GM18526 (cell line): ENCODE measurements around the gene FGD1.

ENCODE experiments used
- POLR2A ChIP-seq: IDR thresholded peaks from 3 replicates; pipeline ENCODE4 v1.6.1; 2011; ENCODE audit not compliant: insufficient read length; ENCODE audit errors: extremely low read depth

Gene FGD1

DNA sequence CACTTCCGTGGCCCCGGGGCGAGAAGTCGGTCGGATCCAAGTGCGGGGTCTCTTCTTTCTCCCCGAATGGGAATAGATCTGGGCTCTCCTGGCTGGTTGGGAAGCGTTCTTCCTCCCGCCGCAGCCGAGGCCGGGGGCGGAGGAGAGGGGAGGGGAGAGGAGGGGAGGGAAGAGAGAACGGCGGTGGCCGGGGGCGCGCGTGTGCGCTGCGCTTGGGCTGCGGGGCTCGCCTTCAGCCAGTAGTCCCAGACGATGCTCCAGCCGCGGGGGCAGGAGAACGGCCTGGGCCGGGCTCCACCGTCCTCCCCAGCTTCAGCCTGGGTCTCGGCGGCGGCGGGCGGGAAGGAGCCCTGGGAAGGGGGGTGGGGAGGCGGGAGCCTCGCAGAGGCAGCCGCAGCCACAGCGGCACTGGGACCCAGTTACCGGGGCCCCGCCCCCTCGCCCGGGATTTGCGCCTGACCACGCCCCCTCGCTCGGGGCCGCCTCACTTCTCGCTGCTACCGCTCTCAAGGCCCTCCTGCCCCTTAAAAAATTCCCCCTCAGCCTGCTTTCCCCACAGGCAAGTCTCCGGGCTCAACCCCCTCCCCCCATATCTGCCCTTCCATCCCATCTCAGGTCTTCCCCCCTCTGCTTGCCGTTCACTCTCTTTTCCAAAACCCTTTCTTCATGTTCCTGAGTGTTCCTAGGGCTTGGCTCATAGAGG, at the start of gene FGD1:
Gene FGD1, minus strand, starts transcription at position 421 of the 703 bp plus-strand sequence. CDS start 802 bp downstream, outside the sequence.
- TF ChIP-seq POLR2A = no peak

DNA sequence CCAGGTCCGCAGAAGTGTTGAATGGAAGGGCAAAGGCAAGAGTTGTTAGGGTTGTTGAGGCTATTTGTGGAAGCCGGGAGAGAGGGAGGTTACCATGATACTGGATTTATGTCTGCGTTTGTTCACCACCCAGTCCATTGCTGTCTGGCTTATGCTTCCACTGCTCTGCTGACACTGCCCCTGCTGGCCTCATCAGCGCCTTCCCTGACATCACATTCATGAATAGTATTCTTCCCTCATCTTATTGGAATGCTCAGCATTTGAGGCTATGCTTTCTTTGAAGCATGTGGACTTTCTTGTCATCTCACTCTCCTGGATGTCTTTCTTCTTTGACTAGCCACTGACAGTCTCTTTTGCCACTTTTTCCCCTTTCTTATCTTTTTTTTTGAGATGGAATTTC, 44.3 kb upstream of the FGD1 start:
- no peak for TF ChIP-seq POLR2A

DNA sequence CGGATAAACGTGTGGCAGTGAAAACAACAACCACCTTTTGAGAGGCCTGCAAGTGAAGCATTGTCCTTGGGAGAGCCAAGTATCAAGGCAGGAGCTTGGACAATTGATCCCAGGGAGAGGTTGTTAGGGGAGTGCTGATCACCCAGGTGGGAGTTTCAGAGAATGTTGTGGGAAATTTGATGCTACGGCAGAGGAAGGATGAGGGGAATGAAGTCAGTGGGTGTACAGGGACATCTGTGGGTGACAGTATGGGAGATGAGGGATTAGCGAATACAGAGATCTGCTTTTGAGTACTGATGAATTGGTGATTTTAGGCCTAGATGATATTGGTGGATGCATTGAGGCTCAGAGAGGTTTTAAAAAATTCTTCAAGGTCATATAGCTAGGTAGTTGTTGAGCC, 38.2 kb upstream of the FGD1 start:
- no peak for TF ChIP-seq POLR2A

DNA sequence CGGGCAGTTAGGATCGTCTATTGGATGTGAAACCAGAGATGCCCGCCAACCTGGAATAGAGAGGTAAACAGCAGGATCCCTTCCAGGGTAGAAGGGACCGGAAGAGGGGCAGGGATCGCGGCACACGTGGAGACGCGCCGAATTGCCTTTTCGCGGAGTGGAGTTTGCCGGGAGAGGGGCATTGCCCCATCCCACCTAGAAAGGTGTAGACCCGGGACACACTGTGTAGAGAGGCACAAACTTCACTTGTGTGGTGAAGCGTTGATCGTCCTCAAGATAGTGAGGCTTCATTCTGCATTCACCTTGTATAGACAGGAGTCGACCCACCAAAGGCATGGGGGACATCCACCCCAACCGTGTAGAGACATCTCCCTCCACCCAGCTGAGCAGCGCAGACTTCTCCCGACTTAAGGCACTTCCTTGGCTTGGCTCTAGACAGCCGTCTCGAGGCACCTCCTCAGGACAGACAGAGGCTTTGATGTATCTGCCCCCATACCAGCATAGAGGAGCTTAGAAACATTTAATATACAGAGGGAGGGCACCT, 34.4 kb upstream of the FGD1 start:
- no peak for TF ChIP-seq POLR2A

DNA sequence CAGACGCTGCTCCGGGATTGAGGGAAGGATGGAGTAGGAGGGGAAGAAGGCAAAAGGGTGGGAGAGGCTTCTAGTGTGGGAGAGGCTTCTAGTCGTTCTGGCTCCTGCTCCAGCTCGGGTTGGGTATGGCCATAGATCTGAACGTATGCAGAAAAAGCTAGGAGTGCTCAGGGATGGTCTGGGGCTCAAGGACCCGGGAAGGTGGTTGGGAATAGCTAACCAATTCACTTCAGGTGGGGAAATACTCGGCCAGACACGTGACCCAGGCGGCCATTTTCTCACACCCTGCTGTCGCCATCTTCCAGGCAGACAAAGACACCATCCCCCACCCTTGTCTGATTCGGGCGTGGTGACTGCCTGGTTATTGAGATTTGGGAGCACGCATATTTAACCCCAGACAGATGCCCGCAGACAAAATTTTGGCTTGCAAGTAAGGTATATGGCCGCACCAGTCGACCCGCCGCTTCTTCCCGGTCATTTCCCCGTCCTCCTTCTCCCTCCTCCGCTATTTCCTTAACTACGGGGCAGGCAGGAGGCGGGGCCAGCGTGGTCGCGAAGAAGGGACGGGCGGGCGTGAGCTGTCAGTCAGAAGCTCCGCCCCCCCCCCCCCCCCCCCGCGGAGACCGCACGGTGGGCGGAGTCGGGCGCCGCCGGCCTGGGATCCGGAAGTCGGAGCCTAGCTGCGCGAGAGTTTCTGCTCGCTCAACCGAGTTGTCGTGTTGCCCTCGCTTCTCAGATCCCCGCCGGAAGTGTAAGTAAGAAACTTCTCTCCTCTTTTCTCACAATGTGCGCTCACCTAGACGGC, 33.7 kb upstream of the FGD1 start, which contains the start of gene GNL3L:
Gene GNL3L, plus strand, starts transcription at position 668 of the 805 bp plus-strand sequence. CDS start 2,348 bp downstream, outside the sequence.
- peak; percentile 45 for TF ChIP-seq POLR2A

DNA sequence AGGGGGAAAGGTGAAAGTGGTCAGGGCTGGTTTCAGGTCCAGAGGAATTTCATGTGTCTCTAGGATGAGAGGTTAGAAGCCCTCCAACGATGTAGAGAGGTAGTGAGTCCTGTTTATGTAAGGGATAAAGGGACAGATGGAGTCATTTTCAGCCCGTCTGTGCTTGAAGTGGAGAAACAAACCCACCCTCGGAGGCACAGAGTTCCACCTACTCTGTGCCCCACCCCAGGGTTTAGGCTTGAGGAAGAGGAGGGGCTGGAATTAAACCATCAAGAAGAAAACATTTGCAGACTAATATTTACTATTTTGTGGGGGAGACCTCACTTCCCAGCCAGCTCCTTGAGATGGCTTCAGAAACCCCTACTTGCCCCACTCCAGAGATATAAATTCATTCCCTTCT, 33.1 kb upstream of the FGD1 start:
- no peak for TF ChIP-seq POLR2A

DNA sequence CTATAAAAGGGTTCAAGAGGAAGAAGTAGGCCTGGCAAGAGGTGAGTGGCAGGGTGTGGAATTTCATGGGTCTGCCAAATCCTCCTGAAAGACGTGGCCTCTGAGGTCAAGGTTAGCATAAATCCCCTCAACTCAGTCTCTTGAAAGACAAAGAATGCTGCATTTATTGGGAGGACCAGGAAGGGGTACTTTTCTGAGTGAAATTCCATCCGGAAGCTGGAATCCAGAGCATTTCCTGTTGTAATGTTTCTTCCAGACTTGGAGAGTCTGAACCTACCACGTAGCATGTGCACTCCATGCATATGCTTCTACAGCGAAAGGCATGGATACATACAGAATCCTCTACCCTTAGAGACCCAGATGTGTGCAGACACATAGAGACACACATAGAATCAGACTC, 13.4 kb upstream of the FGD1 start:
- TF ChIP-seq POLR2A = no peak

DNA sequence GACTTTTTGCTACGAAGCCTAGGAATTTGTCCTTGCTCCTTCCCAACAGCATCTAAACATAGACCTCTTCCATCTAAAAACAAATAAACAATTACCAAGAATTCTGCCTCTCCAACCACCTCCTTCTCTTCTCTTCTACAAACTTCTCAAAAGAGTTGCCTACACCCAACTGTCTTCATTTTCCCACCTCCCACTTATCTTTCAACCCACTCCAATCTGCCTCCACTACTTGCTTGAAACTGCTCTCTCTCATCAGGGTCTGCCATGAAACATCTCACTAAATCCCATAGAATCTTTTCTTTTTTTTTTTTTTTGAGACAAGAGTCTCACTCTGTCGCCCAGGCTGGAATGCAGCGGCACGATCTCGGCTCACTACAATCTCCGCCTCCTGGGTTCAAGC, 902 bp upstream of the FGD1 start:
- TF ChIP-seq POLR2A = no peak

DNA sequence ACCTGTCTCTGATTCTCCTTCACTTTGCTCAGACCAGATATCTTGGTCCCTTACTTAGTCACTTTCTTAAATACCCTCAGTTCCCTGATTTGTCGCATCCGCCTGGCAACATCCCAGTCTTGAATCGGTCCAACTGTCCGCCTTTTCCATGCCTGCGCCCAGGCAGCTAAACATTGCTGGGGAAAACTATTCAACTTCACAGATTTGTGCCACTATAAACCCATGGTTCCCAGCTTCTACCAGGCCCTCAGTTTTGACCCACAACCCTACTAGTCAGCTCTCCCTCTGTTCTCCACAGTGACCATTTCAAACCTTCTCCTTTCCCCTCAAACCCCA, 451 bp upstream of the FGD1 start:
- TF ChIP-seq POLR2A = no peak

DNA sequence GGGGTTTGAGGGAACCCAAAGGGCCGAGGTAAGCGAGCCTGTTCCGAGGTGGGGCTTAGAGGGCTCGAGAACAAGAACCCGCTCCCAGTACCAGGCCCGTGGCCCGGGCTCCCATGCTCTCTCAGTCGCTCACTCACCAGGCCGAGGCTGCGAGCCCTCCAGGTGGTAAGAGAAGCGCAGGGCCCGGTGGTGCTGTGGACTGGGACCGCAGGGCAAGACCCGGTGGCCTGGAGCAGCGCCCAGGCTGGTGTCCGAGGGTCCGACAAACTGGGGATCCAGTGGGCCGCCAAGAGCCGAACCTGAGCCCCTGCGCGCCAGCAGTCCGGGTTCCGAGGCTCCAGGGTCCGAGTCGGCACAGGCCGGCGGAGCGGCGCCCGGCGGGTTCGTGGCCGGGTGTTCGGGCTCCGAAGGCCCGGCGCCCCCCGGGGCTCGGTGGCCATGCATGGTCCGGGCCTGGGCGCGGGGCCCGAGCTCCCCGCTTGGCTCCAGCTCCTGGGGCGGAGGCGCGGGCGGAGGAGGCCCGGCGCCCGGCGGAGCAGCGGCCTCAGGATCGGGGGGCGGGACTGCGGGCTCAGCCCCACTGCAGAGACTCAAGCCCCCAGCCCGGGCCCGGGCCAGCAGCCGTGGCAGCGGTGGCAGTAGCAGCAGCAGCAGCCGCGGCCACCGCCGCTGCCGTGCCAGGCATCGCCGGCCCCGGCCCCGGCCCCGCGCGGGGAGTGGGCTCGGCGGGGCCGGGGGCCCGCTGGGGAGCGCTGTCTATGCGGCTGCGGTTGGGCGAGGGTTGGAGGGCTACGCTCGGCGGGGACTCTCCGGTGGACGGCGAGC, 833 bp downstream of the FGD1 start:
- TF ChIP-seq POLR2A = no peak

DNA sequence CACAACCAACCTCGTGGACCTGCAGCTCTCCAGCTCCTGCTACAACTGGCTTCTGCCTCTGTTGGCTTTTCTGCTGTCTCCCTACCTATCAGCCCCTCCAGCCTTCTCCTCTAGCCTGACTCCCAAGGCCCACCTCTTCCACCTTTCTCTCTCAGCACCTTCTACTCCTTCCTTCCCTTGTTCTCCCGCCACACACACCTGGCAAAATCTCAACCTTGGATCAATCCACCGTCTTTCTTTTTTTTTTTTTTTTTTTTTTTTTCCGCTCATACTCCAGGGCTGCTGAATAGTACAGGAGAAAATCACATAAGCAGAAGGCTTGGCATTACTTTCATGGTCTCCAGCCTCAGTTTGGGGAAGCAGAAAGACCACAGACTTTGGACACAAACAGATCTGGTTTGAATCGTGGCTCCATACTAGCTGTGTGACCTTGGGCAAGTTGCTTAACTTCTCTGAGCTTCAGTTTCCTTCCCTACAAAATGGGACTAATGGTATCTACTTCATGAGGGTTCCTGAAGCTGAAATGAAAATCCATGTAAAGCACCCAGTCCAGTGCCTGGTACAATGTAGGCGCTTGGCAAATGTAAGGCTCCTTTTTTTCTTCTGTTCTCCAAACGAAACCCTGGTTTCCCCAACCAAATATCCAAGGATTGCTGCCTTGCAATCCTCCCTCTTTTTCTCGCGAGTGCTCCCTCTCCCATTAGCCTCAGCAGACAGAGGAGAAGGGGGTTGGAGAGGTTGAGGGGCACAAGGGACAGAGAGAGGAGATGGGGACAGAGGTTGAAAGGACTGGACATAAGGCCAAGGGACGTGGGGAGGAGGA, 1.7 kb downstream of the FGD1 start:
- TF ChIP-seq POLR2A = no peak

DNA sequence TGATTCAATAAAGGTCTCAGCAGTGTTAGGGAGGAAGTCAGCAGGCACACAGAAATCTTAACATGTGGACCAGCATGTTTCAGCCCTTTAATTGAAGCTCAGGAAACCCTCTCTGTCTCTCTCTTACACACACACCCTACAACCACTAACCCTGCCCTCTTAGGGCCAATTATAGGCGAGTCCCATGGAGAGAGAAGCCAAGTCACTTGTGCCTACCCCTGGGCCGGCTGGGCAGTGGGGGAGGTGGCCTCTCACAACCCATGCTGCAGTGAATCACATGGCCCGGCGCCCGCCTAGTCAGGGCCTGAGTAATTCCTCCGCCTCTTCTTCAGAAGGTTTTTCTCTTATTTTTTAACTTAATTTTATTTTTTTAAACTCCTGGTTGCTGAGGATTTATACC, 3.7 kb downstream of the FGD1 start:
- TF ChIP-seq POLR2A = no peak

DNA sequence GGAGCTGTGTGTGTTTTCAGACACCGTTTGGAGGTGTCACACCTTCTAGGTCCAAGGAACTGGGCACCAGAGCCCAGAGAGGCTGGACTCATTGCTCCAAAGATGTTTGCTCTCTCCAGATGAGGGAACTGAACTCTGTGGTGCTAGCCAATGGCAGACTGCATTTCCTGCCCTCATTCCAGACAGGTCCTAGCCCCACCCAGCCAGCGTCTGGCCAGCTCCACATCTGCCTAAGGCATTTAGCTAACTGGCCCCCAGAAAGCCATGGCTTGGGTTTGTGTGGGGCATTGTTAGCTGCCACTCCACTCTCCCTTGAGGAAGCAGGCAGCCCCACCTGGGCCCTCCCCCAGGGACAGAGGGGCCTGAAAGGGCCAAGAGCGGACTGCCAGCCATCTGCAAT, 11.4 kb downstream of the FGD1 start:
- TF ChIP-seq POLR2A = no peak

DNA sequence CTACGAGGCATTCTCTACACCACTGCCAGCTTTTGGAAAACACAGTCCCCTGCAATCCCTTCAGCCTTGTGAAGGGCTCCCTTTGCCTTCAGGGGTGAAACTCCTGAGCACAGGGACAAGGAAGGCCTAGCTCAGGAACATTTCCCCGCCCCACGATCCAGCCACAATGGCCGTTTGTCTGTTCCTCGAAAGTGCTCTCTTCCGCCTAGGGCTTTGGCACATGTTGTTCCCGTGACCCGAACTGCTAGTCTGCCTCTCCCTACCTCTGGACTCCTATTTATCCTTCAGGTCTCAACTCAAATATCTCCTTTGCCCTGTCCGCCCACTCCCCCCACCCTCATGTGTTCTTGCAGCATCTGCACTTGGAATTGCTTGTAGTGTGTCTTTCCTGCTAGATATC, 12.1 kb downstream of the FGD1 start:
- TF ChIP-seq POLR2A = no peak
